Right lobe of liver (tissue), 6 donors: ENCODE results near the gene PPP1R3D. TPM values are rescaled to one million over a fixed set of nuclear protein-coding genes. Genes with fewer than 3 reads are reported as not detected.

Experiments used
- ATAC-seq, 4 donors: fragments of 200-7000 bp; cut with Tn5 transposase; one replicate each; pipeline ENCODE4 v1.9.1; 2020; ENCODE audit warnings: mild to moderate bottlenecking in 4 of 4, moderate library complexity in 4 of 4
- DNase-seq, 3 donors: peaks; one replicate each; pipeline ENCODE4 v3.0.0-alpha.2; 2020
- H3K27ac ChIP-seq, 3 donors: fragments of 200-600 bp; one replicate each; pipeline ENCODE4 v1.8.0; 2022
- H3K27me3 ChIP-seq, 2 donors: fragments of 200-600 bp; one replicate each; pipeline ENCODE4 v1.8.0; 2022
- H3K36me3 ChIP-seq, 4 donors: fragments of 200-600 bp; sonication (generic) in 1 of 4; one replicate each; pipeline versions ENCODE4 v1.5.1 to v1.8.0; 2017 to 2022; ENCODE audit warnings: control low read depth in 1 of 4
- H3K4me1 ChIP-seq, 4 donors: fragments of 200-600 bp; sonication (generic) in 1 of 4; one replicate each; pipeline versions ENCODE4 v1.5.1 to v1.8.0; 2017 to 2022; ENCODE audit warnings: control low read depth in 1 of 4
- H3K4me3 ChIP-seq, 3 donors: fragments of 200-600 bp; one replicate each; pipeline ENCODE4 v1.8.0; 2022
- H3K9me3 ChIP-seq, 4 donors: fragments of 200-600 bp; sonication (generic) in 1 of 4; one replicate each; pipeline versions ENCODE4 v1.5.1 to v1.8.0; 2017 to 2022; ENCODE audit warnings: control low read depth in 1 of 4
- CTCF ChIP-seq, 4 donors: fragments of 200-600 bp in 3 of 4; fragments of 450-650 bp in 1 of 4; IDR thresholded peaks; one replicate each; pipeline versions ENCODE4 v1.5.1 to v1.8.0; 2016 to 2022; ENCODE audit warnings: antibody characterized with exemption in 4 of 4, mild to moderate bottlenecking in 2 of 4
- POLR2A ChIP-seq: fragments of 450-650 bp; IDR thresholded peaks from one replicate; pipeline ENCODE4 v1.6.1; 2017; ENCODE audit warnings: antibody characterized with exemption, mild to moderate bottlenecking
- WGBS: methylation state at CpG from one replicate; pipeline ENCODE4 v1.1.6; 2018; ENCODE audit warnings: low coverage, low lambda C conversion rate; ENCODE audit not compliant: insufficient coverage; ENCODE audit errors: missing lambda C conversion rate; 5-methylcytosine and 5-hydroxymethylcytosine counted together
- intact Hi-C, 2 donors: fragments of 100-400 bp; cut with DNase I; formaldehyde crosslinking; loops; one replicate each; pipeline versions ENCODE4 v1.11.2 to v1.14.1; 2022
- total RNA-seq, 6 experiments: library from RNA; depleted of rRNA in 2 of 6; stranded (reverse); fragments of >200 nt in 2 of 6; fragmentation: NEBNext Ultra II Directional in 3 of 6; extraction: Animal tissue kit (Norgen Biotek cat#: 25700) in 3 of 6; gene quantifications; one replicate each; pipeline versions ENCODE4 v1.1.0 to v1.2.4, GENCODE V29; 2016 to 2023
- donor health status: DM: no; HTN: yes; CAD: no.
- donor health status: DM: no; HTN: no; CAD: no.
- donor health status: DM: no; HTN: no; CAD: no.
- donor health status: DM: no; HTN: yes; CAD: no.
- donor health status: DM: no; HTN: yes; CAD: no.

The PPP1R3D gene
- total RNA-seq, 6 experiments from 2014 or later, result 0.51 to 1.6 (median 1.0) TPM

GRCh38 chr20:59976156-59976782 is 36.2 kb upstream of the PPP1R3D start:
- Histone ChIP-seq H3K36me3 (no peaks in the 10 kb centered on the region), H3K4me3 (no peak overlapping the region), H3K27ac (no peak overlapping the region), H3K27me3 (no peaks in the 10 kb centered on the region), H3K9me3 (no peaks in the 10 kb centered on the region), H3K4me1 (peaks cover 0 to 13% (median 0%) of the 10 kb centered on the region in 4 donors)
- no peak for ATAC-seq
- no peak for TF ChIP-seq POLR2A
- WGBS, result 87% methylated on average over 6 of the region's 6 CpGs
- no peak for DNase-seq
- intact Hi-C loops, result no loop called here

- no peaks in the 10 kb centered on the region for H3K9me3 ChIP-seq
- H3K36me3 ChIP-seq, result no peaks in the 10 kb centered on the region
- no peak for TF ChIP-seq POLR2A
- no peak for TF ChIP-seq CTCF (IDR thresholded peaks at IDR 0.05)
- H3K4me1 ChIP-seq, result peaks cover 0 to 13% (median 0%) of the 10 kb centered on the region in 4 donors
- ATAC-seq, result peak in 3 of 4 donors; percentile 57 to 81 (median 76)
- no peak for DNase-seq
- H3K27ac ChIP-seq, result no peak overlapping the region
- no peak overlapping the region for H3K4me3 ChIP-seq
- intact Hi-C loops, result no loop called here
- H3K27me3 ChIP-seq, result peaks cover 0 to 3% of the 10 kb centered on the region in 2 donors
- 47% methylated on average over 12 of the region's 12 CpGs for WGBS
These were observed 32.1 kb upstream of the PPP1R3D start for GRCh38 chr20:59972037-59972801.

- 100% methylated on average over 1 of the region's 1 CpG for WGBS
- no peak overlapping the region for H3K27ac ChIP-seq
- no peak overlapping the region for H3K4me3 ChIP-seq
- ATAC-seq, result no peak
- H3K36me3 ChIP-seq, result no peaks in the 10 kb centered on the region
- DNase-seq, result no peak
- no peaks in the 10 kb centered on the region for H3K9me3 ChIP-seq
- H3K27me3 ChIP-seq, result peaks cover 0 to 3% of the 10 kb centered on the region in 2 donors
- peaks cover 0 to 13% (median 0%) of the 10 kb centered on the region in 4 donors for H3K4me1 ChIP-seq
- TF ChIP-seq POLR2A, result no peak
- TF ChIP-seq CTCF (IDR thresholded peaks at IDR 0.05), result no peak
- intact Hi-C loops, result no loop called here
These were observed 31.3 kb upstream of the PPP1R3D start for GRCh38 chr20:59971428-59971827.

- intact Hi-C loops, result no loop called here
- H3K27ac ChIP-seq, result no peak overlapping the region
- H3K36me3 ChIP-seq, result no peaks in the 10 kb centered on the region
- TF ChIP-seq POLR2A, result no peak
- no peaks in the 10 kb centered on the region for H3K9me3 ChIP-seq
- H3K27me3 ChIP-seq, result peaks cover 0 to 3% of the 10 kb centered on the region in 2 donors
- ATAC-seq, result no peak
- peaks cover 0 to under 1% (median 0%) of the 10 kb centered on the region in 4 donors for H3K4me1 ChIP-seq
- H3K4me3 ChIP-seq, result no peak overlapping the region
- WGBS, result 74% methylated on average over 3 of the region's 3 CpGs
- no peak for DNase-seq
These were observed 26.3 kb upstream of the PPP1R3D start for GRCh38 chr20:59966428-59966827.

- intact Hi-C loops, result no loop called here
- no peak overlapping the region for H3K27ac ChIP-seq
- H3K4me1 ChIP-seq, result no peaks in the 10 kb centered on the region
- ATAC-seq (no peak), DNase-seq (no peak)
- WGBS, result 95% methylated on average over 3 of the region's 6 CpGs
- no peaks in the 10 kb centered on the region for H3K9me3 ChIP-seq
- no peaks in the 10 kb centered on the region for H3K27me3 ChIP-seq
- H3K36me3 ChIP-seq, result no peaks in the 10 kb centered on the region
- no peak overlapping the region for H3K4me3 ChIP-seq
- TF ChIP-seq POLR2A (no peak), CTCF (IDR thresholded peaks at IDR 0.05) (no peak)
These were observed 22.1 kb upstream of the PPP1R3D start for GRCh38 chr20:59962155-59962554.
